Subcutaneous abdominal adipose tissue (tissue), 5 donors: ENCODE data around the gene NACA2.
"Not testable (repeated sequence)": the region's sequence is repeated elsewhere in the genome, so short reads cannot be mapped to it uniquely, and the experiment has no call there.

Experiments used
- H3K27ac ChIP-seq: one replicate; pipeline ENCODE4 v1.7.0; 2013; ENCODE audit warnings: low read depth, mild to moderate bottlenecking, inconsistent platforms, low read length, moderate library complexity
- H3K27me3 ChIP-seq, 5 donors: one replicate each; pipeline ENCODE4 v1.7.0; 2013; ENCODE audit warnings: low read length in 5 of 5, inconsistent platforms in 1 of 5; ENCODE audit not compliant: control insufficient read depth in 5 of 5, insufficient read depth in 4 of 5
- H3K36me3 ChIP-seq, 5 donors: one replicate each; pipeline ENCODE4 v1.7.0; 2013; ENCODE audit warnings: low read length in 5 of 5; ENCODE audit not compliant: control insufficient read depth in 5 of 5, insufficient read depth in 5 of 5
- H3K4me1 ChIP-seq, 5 donors: one replicate each; pipeline ENCODE4 v1.7.0; 2013; ENCODE audit warnings: low read length in 5 of 5, mild to moderate bottlenecking in 3 of 5, moderate library complexity in 1 of 5; ENCODE audit not compliant: control insufficient read depth in 5 of 5, insufficient read depth in 5 of 5
- H3K4me3 ChIP-seq, 5 donors: one replicate each; pipeline ENCODE4 v1.7.0; 2013; ENCODE audit warnings: low read length in 5 of 5, low read depth in 1 of 5
- H3K9ac ChIP-seq, 5 donors: one replicate each; pipeline ENCODE4 v1.7.0; 2013; ENCODE audit warnings: low read length in 5 of 5, mild to moderate bottlenecking in 4 of 5, moderate library complexity in 3 of 5
- H3K9me3 ChIP-seq, 5 donors: one replicate each; pipeline ENCODE4 v1.7.0; 2013; ENCODE audit warnings: low read length in 5 of 5; ENCODE audit not compliant: control insufficient read depth in 5 of 5
- donor health status: healthy.
- donor health status: healthy.
- donor health status: healthy.
- donor health status: healthy.
- donor health status: healthy.

The NACA2 gene

GRCh38 chr17:61581611-61582349, 9.2 kb downstream of the NACA2 start:
- H3K36me3 ChIP-seq = no peaks in the 10 kb centered on the region
- no peak overlapping the region for H3K27ac ChIP-seq
- H3K27me3 ChIP-seq = peaks cover 0 to 7% (median 5%) of the 10 kb centered on the region in 5 donors
- H3K9me3 ChIP-seq = no peaks in the 10 kb centered on the region
- H3K4me3 ChIP-seq = no peak overlapping the region
- H3K4me1 ChIP-seq = no peaks in the 10 kb centered on the region
- H3K9ac ChIP-seq = no peak overlapping the region

GRCh38 chr17:61580502-61580901, 10.5 kb downstream of the NACA2 start:
- Histone ChIP-seq H3K4me3 (no peak overlapping the region), H3K27me3 (peaks cover 0 to 7% (median 5%) of the 10 kb centered on the region in 5 donors), H3K36me3 (no peaks in the 10 kb centered on the region)

GRCh38 chr17:61579961-61580360, 11.1 kb downstream of the NACA2 start:
- Histone ChIP-seq H3K36me3 (no peaks in the 10 kb centered on the region), H3K4me1 (no peaks in the 10 kb centered on the region), H3K9me3 (no peaks in the 10 kb centered on the region), H3K4me3 (no peak overlapping the region), H3K27me3 (peaks cover 0 to 7% (median 5%) of the 10 kb centered on the region in 5 donors), H3K9ac (no peak overlapping the region), H3K27ac (no peak overlapping the region)

More at GRCh38 chr17:61580502-61580901, 10.5 kb downstream of the NACA2 start:
- H3K9me3 ChIP-seq = no peaks in the 10 kb centered on the region
- H3K27ac ChIP-seq = no peak overlapping the region
- no peaks in the 10 kb centered on the region for H3K4me1 ChIP-seq
- H3K9ac ChIP-seq = no peak overlapping the region

GRCh38 chr17:61579347-61579746, 11.7 kb downstream of the NACA2 start:
- Histone ChIP-seq H3K9me3 (no peaks in the 10 kb centered on the region), H3K4me3 (no peak overlapping the region), H3K27ac (no peak overlapping the region)

GRCh38 chr17:61578645-61579044, 12.4 kb downstream of the NACA2 start:
- Histone ChIP-seq H3K36me3 (no peaks in the 10 kb centered on the region), H3K4me1 (no peaks in the 10 kb centered on the region), H3K27me3 (peaks cover 0 to 7% (median 5%) of the 10 kb centered on the region in 5 donors), H3K27ac (no peak overlapping the region), H3K9ac (no peak overlapping the region), H3K4me3 (no peak overlapping the region), H3K9me3 (no peaks in the 10 kb centered on the region)

More at GRCh38 chr17:61579347-61579746, 11.7 kb downstream of the NACA2 start:
- Histone ChIP-seq H3K4me1 (no peaks in the 10 kb centered on the region), H3K36me3 (no peaks in the 10 kb centered on the region), H3K9ac (no peak overlapping the region), H3K27me3 (peaks cover 0 to 7% (median 5%) of the 10 kb centered on the region in 5 donors)

GRCh38 chr17:61575983-61576382, 15.0 kb downstream of the NACA2 start:
- Histone ChIP-seq H3K9ac (no peak overlapping the region), H3K4me1 (no peaks in the 10 kb centered on the region), H3K27ac (no peak overlapping the region), H3K27me3 (peaks cover 0 to 6% (median 3%) of the 10 kb centered on the region in 5 donors), H3K4me3 (no peak overlapping the region), H3K36me3 (no peaks in the 10 kb centered on the region), H3K9me3 (no peaks in the 10 kb centered on the region)

- Histone ChIP-seq H3K27ac (no peak overlapping the region), H3K4me3 (no peak overlapping the region), H3K4me1 (no peaks in the 10 kb centered on the region), H3K36me3 (no peaks in the 10 kb centered on the region), H3K27me3 (peaks cover 0 to 6% (median 2%) of the 10 kb centered on the region in 5 donors), H3K9me3 (peaks cover 0 to 2% (median 0%) of the 10 kb centered on the region in 5 donors), H3K9ac (no peak overlapping the region)
These were observed 15.6 kb downstream of the NACA2 start for GRCh38 chr17:61575352-61575975.

GRCh38 chr17:61574542-61575351, 16.3 kb downstream of the NACA2 start:
- no peaks in the 10 kb centered on the region for H3K36me3 ChIP-seq
- H3K9me3 ChIP-seq = peaks cover 0 to 7% (median 0%) of the 10 kb centered on the region in 5 donors
- no peak overlapping the region for H3K4me3 ChIP-seq
- no peaks in the 10 kb centered on the region for H3K4me1 ChIP-seq
- H3K9ac ChIP-seq = no peak overlapping the region
- H3K27me3 ChIP-seq = peaks cover 0 to under 1% (median 0%) of the 10 kb centered on the region in 5 donors
- H3K27ac ChIP-seq = no peak overlapping the region

GRCh38 chr17:61572547-61572946, 18.5 kb downstream of the NACA2 start:
- H3K4me3 ChIP-seq, H3K27ac ChIP-seq, H3K9me3 ChIP-seq, H3K9ac ChIP-seq, H3K27me3 ChIP-seq, H3K36me3 ChIP-seq, H3K4me1 ChIP-seq: not testable (repeated sequence)

GRCh38 chr17:61571624-61572023, 19.4 kb downstream of the NACA2 start:
- Histone ChIP-seq H3K36me3 (no peaks in the 10 kb centered on the region), H3K27ac (no peak overlapping the region), H3K27me3 (no peaks in the 10 kb centered on the region), H3K9ac (no peak overlapping the region), H3K9me3 (peaks cover 0 to 9% (median 0%) of the 10 kb centered on the region in 5 donors), H3K4me3 (no peak overlapping the region), H3K4me1 (no peaks in the 10 kb centered on the region)
